GM21381 (cell line): ENCODE data around the gene KCND3.

Experiments
- ATAC-seq: cut with Tn5 transposase; IDR thresholded peaks from one replicate; pipeline ENCODE4 v1.9.1; 2021; ENCODE audit warnings: mild to moderate bottlenecking, moderate library complexity; ENCODE audit not compliant: unreplicated experiment

Gene KCND3

DNA sequence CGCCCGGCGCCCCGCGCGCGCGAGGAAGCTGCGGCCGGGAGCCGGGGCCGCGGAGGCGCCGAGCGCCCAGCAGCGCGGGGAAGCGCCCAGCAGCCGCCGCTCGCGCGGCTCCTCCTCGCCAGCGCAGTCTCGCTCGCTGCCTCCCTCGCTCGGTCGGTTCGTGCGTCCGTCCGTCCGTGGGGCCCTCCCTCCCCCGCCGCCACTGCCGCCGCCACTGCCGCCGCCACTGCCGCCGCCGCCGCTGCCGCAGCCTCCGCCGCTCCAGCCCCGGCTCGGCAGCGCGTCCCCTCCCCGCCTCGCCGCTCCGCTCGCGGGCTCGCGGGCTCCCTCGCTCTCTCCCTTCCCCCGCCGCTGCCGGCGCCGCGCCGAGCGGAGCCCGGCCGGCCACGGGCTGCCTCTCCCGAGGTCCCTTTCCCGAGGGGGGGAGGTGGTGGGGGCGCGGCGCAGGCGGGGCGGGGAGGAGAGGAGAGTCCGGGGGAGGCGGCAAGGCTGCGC lies at the start of gene KCND3:
KCND3 (minus strand) TSS at position 138 of the 495 bp plus-strand sequence.
- ATAC-seq: no peak

DNA sequence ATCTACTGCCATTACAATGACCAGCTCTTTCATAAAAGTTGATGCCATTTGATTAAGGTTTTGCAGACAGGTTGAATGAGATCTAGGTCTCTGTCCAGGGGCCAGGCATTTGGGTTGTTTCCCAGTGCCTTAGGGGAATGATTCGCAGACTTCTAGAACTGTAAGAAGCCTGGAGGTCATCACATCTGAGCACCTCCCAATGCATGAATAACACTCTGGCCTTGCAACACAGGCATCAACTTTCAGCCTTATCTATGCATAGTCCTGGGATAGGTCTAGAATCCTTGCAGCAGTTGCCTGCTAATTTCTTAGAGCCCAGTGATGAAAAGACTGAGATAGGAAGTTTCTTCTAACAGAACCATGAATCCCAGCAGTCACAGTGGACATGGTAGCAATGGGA lies 44.8 kb upstream of the KCND3 start:
- no peak for ATAC-seq

DNA sequence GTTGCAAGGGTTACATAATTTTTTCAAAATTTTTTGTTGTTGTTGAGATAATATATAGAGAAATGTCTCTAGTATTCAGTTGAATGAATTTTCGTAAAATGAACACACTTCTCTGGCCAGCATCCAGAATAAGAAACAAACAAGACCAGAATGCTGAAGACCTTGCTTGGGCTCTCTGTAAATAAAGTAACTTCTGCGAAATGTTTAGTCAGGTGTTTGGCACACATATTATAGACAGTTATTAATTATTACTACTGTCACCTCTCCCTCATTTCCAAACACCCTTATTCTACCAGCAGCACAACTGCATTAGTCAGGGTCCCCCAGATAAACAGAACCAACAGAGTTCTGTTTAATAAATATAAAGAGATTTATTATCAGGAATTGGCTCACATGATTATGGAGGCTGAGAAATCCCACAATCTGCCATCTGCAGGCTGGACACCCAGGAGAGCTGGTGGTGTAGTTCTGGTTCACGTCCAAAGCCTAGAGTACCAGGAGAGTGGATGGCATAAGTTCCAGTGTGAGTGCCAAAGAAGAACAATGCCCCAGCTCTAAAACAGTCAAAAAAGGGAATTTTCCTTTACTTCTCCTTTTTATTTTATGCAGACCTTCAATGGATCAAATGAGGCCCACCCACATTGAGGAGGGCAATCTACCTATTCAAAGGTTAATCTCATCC lies 44.1 kb upstream of the KCND3 start:
- no peak for ATAC-seq

DNA sequence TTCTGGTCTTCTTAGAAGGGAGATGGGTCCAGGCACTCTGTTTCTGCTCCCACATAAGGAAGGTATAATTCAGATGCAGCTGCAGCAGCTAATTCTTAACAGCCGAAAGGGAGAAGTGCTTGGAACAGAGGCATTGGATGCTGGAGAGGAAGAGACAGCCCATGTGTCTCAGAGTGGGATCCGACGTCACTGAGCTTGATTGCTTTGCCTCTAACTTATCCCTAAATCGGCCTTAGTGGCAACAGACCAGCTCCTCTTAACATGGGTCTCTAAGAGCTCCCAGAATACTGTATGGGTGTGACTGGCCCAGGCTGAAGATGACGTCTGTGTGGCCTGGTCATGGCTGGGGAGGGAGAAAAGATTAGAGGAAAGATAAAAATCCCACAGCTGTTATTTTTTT lies 40.7 kb upstream of the KCND3 start:
- ATAC-seq: no peak

DNA sequence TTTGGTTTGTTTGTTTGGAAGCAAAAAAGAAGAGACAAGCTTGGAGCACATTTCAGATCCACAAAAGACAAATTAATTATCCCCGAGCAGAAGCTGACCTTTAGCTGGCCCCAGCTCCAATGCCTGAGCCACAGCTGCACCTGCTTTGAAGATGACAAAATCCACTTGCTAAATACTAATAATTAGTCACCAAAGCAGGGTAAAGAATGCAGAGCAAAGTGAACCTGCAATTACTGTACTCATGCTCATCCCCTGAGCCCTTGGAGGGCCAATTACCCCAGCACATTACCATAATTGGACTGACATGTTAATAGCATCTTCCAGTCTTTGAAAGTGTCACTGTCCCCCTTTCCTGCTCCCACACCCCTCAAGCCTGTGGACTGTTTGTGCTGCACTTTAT lies 38.2 kb upstream of the KCND3 start:
- no peak for ATAC-seq

DNA sequence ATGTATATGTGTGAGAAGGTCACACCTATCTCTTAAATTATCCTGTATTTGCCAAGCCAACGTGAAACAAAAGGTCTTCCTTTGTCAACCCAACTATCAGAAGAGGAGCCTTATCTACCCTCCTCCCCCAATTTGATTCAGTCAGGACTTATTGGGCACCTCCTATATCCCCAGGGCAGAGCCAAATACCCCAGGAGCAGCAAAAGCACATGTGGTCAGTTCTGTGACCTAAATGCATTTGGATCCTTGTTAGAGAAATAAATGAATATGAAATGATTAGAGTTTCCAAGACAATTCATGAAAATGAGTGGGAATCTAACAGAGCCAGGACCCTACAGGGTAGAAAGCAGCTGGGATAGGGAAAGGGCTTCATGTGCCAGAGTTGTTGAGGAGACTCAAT lies 37.0 kb upstream of the KCND3 start:
- ATAC-seq: no peak

DNA sequence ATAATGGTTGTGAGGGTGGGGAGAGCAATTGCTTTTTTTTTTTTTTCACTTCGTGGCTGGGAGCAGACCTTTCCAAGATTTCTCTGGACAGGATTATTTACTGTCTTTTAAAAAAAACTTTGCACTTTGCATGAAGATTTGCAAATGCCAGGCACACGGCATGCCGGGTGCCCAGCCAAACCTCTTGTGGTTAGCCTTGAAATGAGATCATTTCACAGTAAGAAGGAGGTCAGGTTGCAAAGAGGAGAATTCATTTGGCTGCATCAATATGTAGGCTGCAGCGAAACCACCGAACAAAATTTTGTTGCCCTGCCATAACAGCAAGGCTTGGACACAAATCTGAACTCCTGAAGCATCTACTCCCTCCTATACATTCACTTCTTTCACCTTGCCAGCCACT lies 36.5 kb upstream of the KCND3 start:
- ATAC-seq: no peak

DNA sequence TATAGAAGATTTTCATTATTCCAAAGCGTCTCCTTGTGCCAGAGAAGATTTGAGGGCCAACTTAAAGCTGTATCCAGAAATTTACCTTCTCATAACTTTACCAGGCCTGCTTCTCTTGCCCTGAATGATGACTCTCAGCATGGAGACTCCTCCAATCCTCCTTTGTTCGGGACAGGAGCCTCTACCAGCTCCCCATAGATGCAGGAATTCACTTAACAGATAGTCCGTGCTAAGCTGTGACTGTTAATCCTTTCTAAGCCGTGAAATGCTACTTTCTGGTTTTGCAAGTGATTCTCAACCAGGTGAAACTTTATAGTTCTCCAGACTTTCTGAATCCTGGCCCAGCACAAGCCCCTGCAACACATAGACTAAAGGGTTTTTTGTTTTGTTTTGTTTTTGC lies 31.8 kb upstream of the KCND3 start:
- ATAC-seq: no peak

DNA sequence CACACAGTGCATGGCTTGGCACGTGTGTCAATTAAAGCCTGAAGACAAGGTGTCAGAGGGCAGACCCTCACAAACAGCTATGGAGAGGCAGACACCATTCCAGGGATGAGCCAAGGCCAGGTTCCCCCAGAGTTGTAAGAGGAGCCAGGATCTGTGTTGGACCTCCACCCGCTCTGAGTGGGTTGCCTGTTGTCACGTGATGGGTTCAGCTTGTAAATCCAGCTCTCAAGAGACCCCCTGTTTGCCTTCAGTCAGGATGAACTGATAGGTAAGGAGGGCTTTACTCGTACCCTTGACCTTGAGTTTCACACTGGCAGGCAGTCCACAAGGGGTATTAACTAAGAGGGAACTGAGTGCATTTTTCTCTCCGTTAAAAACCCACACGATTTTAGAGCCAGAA lies 27.7 kb upstream of the KCND3 start:
- ATAC-seq: no peak

DNA sequence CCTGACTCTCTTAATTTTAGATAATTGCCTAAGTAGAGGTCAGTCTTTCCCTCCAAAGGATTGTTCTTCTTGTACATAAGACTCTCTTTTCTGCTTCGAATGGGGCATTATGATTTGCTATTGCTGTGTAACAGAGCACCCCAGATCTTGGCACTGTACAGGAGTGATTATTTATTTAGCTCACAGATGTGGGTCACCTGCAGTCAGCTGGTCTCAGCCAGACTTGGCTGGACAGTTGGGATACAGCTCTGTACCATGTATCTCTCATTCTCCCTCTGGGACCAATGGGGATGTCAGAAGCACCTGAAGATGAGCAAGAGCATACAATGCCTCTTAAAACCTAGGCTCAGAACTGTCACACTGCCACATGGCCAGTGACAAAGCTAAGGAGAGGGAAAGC lies 23.4 kb upstream of the KCND3 start:
- no peak for ATAC-seq

DNA sequence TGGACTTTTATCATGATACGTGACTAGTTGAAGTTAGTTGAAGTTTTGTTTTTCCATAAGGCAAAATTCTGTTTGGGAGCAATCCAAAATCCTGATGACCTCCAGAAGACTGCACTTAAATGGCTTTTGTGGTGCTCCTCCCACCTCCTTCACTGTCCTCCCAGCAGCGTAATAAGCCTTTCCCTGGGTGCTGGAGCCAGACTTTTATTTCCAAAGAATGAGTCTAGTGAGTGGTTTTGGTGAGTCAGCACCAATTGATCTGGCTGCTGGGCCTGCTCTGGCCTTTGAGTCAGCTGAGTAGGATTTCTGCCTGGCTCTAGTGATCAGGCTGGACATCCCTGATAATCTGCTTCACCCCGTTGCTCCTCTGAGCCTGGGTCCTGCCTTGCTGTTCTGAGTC lies 21.7 kb upstream of the KCND3 start:
- ATAC-seq: no peak

DNA sequence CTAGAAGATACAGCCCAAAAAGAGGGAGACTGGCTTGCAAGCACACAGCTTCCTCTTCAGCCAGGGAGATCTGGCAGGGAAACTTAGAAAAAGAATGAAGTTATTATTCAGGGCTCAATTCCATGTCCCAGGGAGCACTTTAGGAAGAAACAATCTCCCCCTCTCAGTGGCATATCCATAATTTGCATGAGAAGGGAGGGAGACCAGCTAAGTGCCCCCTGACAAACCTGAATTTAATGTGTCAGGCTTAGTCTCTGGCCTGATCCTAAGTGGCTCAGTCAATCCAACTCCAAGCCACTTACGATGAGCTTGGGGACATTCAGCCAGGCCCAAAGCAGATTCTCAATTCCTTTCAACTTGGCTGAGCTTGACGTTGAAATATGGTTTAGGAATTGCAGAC lies 17.7 kb upstream of the KCND3 start:
- no peak for ATAC-seq

DNA sequence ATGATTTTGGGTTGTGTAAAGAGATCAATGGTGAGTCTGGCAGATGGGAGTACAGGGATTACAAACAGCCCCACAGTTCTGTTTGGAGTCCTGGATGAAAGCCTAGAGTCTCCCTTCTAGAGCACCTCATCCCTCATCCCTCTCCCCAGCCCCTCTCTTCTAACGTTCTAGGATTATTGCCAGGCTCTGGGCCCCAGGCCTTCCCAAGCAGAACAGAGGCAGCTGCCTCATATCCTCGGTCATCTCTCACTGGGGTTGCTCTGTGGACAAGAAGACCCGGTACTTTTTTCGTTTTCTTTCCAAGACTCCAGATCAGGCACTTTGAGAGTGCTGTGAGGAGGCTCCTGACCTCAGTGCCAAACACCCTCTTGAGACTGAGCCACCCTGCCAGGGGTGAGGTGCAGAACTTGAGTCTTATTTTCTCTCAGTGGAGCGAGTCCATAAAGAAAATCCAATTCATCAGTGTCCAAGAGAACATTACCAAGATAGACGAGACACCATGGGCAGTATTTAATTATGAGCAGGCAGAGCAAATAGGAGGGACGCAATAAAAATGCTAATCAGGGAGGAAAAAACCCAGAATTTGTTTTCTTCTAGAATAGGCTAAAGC lies 17.1 kb upstream of the KCND3 start:
- no peak for ATAC-seq

DNA sequence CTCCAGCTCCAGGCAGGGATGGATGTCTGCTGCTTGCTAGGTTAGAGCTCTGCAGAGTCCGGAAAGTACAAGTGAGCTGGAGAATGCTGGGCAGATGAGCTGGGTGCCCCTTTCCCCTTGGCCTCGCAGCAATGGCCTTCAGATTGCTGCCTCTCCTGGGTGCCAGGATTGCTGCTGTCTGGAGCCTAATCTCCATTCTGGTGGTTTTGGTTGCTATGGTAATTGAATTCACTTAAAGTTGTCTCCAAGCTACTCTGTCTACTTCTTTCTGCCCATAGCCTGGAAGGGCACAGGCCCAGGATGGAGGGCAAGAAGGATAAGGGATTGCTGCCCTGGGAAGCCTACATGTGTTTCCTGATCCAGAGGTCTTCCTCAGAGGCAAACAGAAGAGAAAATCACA lies 14.6 kb upstream of the KCND3 start:
- no peak for ATAC-seq

DNA sequence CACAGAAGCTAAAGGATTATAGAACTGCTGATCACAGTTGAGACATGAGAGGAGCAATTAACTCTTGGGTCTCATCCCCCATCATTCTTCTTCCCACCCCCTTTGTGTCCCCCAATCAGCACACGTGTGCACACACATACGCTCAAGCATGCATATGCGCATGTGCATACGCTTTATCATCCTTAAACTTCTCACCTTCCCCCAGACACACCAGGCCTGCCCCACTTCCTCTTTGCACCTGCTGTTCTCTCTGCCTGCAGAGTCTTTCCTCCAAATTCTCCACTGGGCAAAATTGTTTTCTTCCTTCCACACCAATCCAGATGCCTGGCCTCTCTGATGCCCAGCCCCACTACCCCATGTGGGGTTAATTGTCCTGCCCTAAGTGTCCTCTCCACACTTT lies 13.0 kb upstream of the KCND3 start:
- no peak for ATAC-seq

DNA sequence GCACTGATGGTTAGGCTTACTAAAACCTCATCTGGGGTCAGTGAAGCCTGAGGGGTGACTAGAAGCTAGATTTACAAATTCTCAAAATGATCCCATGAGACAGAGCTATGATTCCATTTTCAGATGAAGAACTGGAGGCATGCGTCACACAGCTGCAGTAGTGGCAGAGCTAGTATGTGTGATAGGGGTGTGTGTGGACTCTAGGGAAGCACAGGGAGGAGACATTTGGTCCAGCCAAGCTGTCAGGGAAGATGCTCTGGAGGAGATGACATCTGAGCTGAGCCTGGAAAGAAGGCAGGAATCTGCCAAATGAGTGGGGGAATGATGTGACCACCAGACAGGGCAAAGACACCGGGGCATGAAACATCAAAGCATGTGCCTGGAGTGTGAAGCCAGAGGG lies 12.0 kb upstream of the KCND3 start:
- ATAC-seq: no peak

DNA sequence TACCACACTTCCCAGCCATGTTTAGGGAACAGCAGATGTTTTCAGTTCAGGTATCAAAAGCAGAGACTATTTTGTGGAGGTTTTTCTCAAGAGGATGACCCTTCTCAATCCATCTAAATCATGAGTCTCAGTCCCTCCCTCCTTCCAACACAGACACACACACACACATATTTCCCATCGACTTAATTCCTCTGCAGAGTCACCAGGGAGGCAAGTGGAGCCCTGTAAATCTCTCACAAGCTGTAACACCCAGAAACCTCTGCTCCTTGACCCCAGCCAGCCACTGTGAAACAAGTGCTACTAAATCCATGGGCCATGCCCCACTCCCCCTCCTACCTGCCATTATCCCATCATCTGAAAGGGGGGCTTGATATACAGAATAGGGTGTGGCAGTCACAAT lies 10.6 kb upstream of the KCND3 start:
- ATAC-seq: no peak

DNA sequence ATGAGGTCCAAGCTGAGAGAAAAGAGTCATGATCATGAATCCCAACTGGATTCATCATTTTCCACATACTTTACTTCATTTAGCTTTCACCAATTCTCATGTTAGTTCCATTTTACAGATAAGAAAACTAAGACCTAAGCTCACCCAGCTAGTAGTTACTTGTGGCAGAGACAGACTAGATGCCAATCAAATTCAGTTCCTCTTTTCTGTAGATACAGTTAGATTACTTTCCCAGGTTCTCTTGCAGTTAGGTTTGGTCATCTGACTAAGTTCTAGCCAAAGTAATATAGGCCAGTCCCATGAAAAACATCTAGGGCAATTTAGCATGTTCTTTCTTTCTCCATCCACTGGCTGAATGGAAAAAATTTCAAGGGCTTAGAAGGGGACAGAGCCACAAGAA lies 8.9 kb upstream of the KCND3 start:
- no peak for ATAC-seq

DNA sequence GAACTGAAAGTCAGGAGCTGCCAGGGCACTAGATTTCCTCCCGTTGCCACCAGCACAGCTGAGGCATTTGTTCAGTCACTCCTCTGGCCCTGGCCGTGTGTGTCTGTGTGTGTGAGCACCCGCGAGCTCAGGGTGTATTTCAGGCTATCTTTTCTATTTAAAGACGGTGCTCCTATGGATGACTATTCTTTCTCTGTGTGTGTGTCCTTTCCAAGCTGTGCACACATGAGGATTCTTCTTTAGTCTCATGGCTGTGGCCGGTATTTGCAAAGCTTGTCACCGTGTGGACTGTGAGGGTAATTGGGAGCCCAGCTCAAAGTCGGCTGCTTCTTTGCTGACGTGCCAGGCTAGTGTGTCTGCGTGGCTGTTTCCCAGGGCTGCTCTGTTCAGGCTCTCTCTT lies 3.0 kb upstream of the KCND3 start:
- no peak for ATAC-seq

DNA sequence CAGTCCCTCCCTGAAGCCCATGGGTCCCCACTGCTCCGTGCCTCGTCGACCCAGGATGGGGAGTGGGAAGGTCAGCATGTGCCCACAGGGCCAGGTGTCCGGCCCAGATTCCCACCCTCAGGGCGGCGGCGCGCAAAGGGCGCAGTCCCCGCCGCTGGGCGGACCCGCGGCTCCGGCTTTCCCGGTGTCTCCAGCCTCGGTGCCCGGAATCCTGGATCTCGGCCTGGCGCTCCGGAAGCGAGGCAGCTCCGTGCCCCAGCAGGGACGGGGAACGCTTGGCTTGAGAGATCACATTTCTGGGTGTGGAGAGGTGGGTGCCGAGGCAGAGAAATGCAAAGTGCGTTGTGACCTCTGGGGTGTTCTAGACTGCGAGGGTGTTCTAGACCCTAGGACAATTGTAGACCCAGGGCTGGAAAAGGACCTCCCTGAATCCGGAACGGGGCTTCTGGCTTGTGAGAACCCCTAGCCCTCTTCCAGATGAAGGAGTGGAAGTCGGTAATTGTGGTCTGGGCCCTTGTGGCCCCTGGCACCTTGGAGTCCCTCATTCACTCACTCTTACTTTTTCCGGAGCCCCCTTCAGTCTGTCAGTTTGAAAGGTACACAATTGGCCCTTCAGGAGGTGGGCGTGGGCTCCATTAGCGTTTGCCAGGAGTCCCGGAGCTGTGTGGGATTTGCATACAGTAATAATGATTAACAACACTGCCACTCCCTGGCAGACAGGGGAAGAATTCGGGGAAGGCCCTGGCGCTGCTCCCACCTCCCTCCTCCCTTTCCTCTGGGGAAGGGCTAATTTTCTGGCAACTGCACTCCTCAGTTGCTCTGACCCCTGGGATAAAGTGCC lies 1.6 kb upstream of the KCND3 start:
- ATAC-seq: no peak

DNA sequence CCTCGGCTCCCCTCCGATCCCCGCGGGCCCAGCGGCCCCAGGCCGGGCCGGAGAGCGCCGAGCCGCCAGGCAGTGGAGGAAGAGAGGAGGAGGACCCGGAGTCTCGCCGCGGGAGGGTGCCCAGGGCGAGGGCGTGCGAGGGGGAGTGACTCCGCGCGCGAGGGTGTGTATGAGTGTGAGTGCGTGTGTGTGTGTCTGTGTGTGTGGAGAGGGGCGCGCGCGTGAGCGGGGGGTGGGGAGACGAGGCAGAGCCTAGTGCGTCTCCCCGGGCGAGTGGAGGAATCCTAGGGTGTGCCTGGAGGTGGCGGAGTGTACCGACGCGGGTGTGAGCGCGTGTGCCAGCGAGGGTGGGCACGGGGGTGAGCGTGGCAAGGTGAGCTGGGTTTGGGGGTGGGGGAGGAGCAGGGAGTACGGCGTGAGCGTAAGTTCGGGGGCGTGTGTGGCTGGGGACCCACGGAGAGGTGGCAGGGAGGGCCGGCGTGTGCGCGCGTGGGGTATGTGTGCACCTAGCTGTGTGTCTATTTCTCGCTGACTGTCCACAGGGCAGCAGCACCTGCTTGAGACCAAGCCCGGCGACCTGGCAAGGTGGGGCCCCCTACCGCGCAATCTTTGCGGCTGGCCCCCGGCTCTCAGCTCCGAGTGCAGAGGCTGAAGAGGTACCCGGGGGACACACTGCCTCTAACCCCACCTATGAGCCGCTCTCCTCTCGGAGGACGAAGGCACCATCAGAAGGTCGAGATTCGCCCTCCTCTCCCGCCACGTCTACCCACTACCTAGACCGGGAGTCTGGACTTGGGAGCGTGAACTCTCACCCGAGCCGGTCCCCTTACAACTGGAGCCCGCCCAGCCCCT lies 784 bp upstream of the KCND3 start:
- no peak for ATAC-seq
